Neural cell (in vitro differentiated cells): ENCODE data around the gene ETV6.

Source experiments
- EP300 ChIP-seq: fragments of 450-650 bp; conservative IDR thresholded peaks from 2 replicates; pipeline ENCODE4 v1.6.1; 2014; ENCODE audit warnings: antibody characterized with exemption, mild to moderate bottlenecking, moderate library complexity; ENCODE audit not compliant: poor library complexity, severe bottlenecking
- EZH2 ChIP-seq: fragments of 200-600, 300-800 bp; shearing (Covaris generic), sonication (generic); IDR thresholded peaks from 2 replicates; pipeline ENCODE4 v1.6.1; 2014; ENCODE audit warnings: antibody characterized with exemption, low read length, borderline replicate concordance, mild to moderate bottlenecking; ENCODE audit not compliant: insufficient read depth, poor library complexity, severe bottlenecking

GRCh38 chr12:11698729-11699128 lies 49.3 kb downstream of the ETV6 start:
- TF ChIP-seq EZH2 (no peak), EP300 (no peak)
